ENCODE results near the gene TMEM256.

- TF ChIP-seq EP300 (IDR thresholded peaks at IDR 0.05) = no peak
- TF ChIP-seq CTCF (IDR thresholded peaks at IDR 0.05) = no peak
Observed at GRCh38 chr17:7382901-7383300, 21.0 kb downstream of the TMEM256 start.

All from tibial nerve (tissue), 4 donors.